Smooth muscle cell (in vitro differentiated cells): ENCODE data around the gene TTN. TPM values are rescaled to one million over a fixed set of nuclear protein-coding genes. Genes with fewer than 3 reads are reported as not detected.

Source experiments
- DNase-seq: peaks from one replicate; lab custom pipeline; 2025; ENCODE audit not compliant: unreplicated experiment; lab: John Stamatoyannopoulos, UW
- H2AFZ ChIP-seq: fragments of 200-600 bp; sonication (generic); 2 replicates; pipeline ENCODE4 v1.6.0; 2016; ENCODE audit warnings: antibody characterized with exemption, low read depth, mild to moderate bottlenecking
- H3F3A ChIP-seq: fragments of 200-600 bp; sonication (generic); 2 replicates; pipeline ENCODE4 v1.6.0; 2017; ENCODE audit warnings: antibody characterized with exemption, low read depth
- H3K27ac ChIP-seq: fragments of 200-600 bp; sonication (generic); 2 replicates; pipeline ENCODE4 v1.5.1; 2016; ENCODE audit warnings: low read depth, mild to moderate bottlenecking
- H3K27me3 ChIP-seq: fragments of 200-600 bp; sonication (generic); 2 replicates; pipeline ENCODE4 v1.6.1; 2016; ENCODE audit warnings: low read depth, mild to moderate bottlenecking
- H3K36me3 ChIP-seq: fragments of 200-600 bp; sonication (generic); 2 replicates; pipeline ENCODE4 v1.5.1; 2016; ENCODE audit warnings: low read depth
- H3K4me1 ChIP-seq: fragments of 200-600 bp; sonication (generic); 2 replicates; pipeline ENCODE4 v1.5.1; 2016; ENCODE audit warnings: low read depth
- H3K4me2 ChIP-seq: fragments of 200-600 bp; sonication (generic); 2 replicates; pipeline ENCODE4 v1.6.0; 2016; ENCODE audit warnings: mild to moderate bottlenecking
- H3K4me3 ChIP-seq: fragments of 200-600 bp; sonication (generic); 2 replicates; pipeline ENCODE4 v1.5.1; 2016; ENCODE audit warnings: mild to moderate bottlenecking
- H3K79me2 ChIP-seq: fragments of 200-600 bp; sonication (generic); 2 replicates; pipeline ENCODE4 v1.6.0; 2016; ENCODE audit warnings: low read depth, mild to moderate bottlenecking
- H3K9ac ChIP-seq: fragments of 200-600 bp; sonication (generic); 2 replicates; pipeline ENCODE4 v1.6.0; 2016; ENCODE audit warnings: low read depth
- H3K9me3 ChIP-seq: fragments of 200-600 bp; sonication (generic); replicated peaks from 2 replicates; pipeline ENCODE4 v1.5.1; 2016; ENCODE audit warnings: low read depth
- H4K20me1 ChIP-seq: fragments of 200-600 bp; sonication (generic); 2 replicates; pipeline ENCODE4 v1.6.0; 2016; ENCODE audit warnings: low read depth
- WGBS: methylation state at CpG from one replicate; pipeline ENCODE4 v1.1.7; 2016; ENCODE audit warnings: low lambda C conversion rate; 5-methylcytosine and 5-hydroxymethylcytosine counted together
- polyA plus RNA-seq: library from polyadenylated mRNA; unstranded; fragments of >200 nt; fragmentation: Nextera tagmentation; extraction: Ambion mirVana; gene quantifications from 2 replicates; pipeline ENCODE4 v1.2.1, GENCODE V29; 2016
- total RNA-seq: library from RNA; depleted of rRNA; stranded (reverse); fragments of >200 nt; gene quantifications from 2 replicates; pipeline ENCODE4 v1.2.3, GENCODE V29; 2014
- TF ChIP-seq, protein P1 (sequence below): fragments of 200-600 bp; sonication (generic); IDR thresholded peaks from 2 replicates; pipeline ENCODE4 v1.5.1; 2017; ENCODE audit warnings: borderline replicate concordance, mild to moderate bottlenecking, antibody characterized with exemption; ENCODE audit not compliant: insufficient read depth, poor library complexity, severe bottlenecking

TTN gene
- total and polyA plus RNA-seq, 2 experiments from 2014 or later = 0.25 TPM; not detected in 1

GRCh38 chr2:178491612-178492011 lies 315.6 kb downstream of the TTN start:
- no peak overlapping the region for H3K4me2 ChIP-seq
- no peaks in the 10 kb centered on the region for H3F3A ChIP-seq
- peaks cover 20% of the 10 kb centered on the region for H3K36me3 ChIP-seq
- H3K9ac ChIP-seq = no peak overlapping the region
- H3K4me3 ChIP-seq = no peak overlapping the region
- H3K4me1 ChIP-seq = no peaks in the 10 kb centered on the region
- TF ChIP-seq, protein P1, sequence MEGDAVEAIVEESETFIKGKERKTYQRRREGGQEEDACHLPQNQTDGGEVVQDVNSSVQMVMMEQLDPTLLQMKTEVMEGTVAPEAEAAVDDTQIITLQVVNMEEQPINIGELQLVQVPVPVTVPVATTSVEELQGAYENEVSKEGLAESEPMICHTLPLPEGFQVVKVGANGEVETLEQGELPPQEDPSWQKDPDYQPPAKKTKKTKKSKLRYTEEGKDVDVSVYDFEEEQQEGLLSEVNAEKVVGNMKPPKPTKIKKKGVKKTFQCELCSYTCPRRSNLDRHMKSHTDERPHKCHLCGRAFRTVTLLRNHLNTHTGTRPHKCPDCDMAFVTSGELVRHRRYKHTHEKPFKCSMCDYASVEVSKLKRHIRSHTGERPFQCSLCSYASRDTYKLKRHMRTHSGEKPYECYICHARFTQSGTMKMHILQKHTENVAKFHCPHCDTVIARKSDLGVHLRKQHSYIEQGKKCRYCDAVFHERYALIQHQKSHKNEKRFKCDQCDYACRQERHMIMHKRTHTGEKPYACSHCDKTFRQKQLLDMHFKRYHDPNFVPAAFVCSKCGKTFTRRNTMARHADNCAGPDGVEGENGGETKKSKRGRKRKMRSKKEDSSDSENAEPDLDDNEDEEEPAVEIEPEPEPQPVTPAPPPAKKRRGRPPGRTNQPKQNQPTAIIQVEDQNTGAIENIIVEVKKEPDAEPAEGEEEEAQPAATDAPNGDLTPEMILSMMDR = no peak
- H4K20me1 ChIP-seq = peaks cover 30% of the 10 kb centered on the region
- no peaks in the 10 kb centered on the region for H3K9me3 ChIP-seq
- no peak overlapping the region for H2AFZ ChIP-seq
- H3K79me2 ChIP-seq = peaks cover 32% of the 10 kb centered on the region
- no peaks in the 10 kb centered on the region for H3K27me3 ChIP-seq
- no peak overlapping the region for H3K27ac ChIP-seq
- 92% methylated on average over 6 of the region's 6 CpGs for WGBS
- DNase-seq = no peak

DNA sequence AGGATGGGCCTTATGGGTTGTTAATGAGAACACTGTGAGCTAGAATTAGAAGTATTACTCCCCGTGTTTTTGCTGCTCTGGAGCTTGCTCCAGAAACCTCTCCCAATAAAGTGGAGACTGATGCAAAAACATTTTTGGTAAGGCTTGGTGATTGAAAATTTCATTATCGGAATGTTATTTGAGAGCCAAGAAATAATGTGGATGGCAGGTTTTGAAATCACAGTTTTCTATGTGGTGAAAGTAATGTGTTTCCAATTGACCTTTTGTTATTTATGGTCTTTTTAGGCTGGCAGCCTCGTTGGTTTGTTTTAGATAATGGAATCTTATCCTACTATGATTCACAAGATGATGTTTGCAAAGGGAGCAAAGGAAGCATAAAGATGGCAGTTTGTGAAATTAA lies 321.9 kb downstream of the TTN start:
- 79% methylated on average over 3 of the region's 3 CpGs for WGBS
- Histone ChIP-seq H3K4me1 (peaks cover 15% of the 10 kb centered on the region), H3K79me2 (peaks cover 78% of the 10 kb centered on the region), H4K20me1 (peaks cover 81% of the 10 kb centered on the region), H3K36me3 (no peaks in the 10 kb centered on the region), H2AFZ (no peak overlapping the region), H3K9me3 (no peaks in the 10 kb centered on the region), H3K9ac (no peak overlapping the region), H3K27ac (no peak overlapping the region), H3K4me2 (no peak overlapping the region), H3F3A (no peaks in the 10 kb centered on the region), H3K4me3 (no peak overlapping the region), H3K27me3 (no peaks in the 10 kb centered on the region)
- TF ChIP-seq, protein P1 = no peak
- DNase-seq = no peak

GRCh38 chr2:178484245-178485041 lies 322.8 kb downstream of the TTN start:
- H3F3A ChIP-seq = peaks cover 4% of the 10 kb centered on the region
- H4K20me1 ChIP-seq = peaks cover 72% of the 10 kb centered on the region
- no peak for DNase-seq
- H3K4me3 ChIP-seq = no peak overlapping the region
- TF ChIP-seq, protein P1 = no peak
- no peak overlapping the region for H2AFZ ChIP-seq
- 66% methylated on average over 6 of the region's 6 CpGs for WGBS
- no peaks in the 10 kb centered on the region for H3K36me3 ChIP-seq
- peak overlapping the region; percentile 23 for H3K4me2 ChIP-seq
- no peaks in the 10 kb centered on the region for H3K9me3 ChIP-seq
- peaks cover 71% of the 10 kb centered on the region for H3K79me2 ChIP-seq
- no peaks in the 10 kb centered on the region for H3K27me3 ChIP-seq
- no peak overlapping the region for H3K27ac ChIP-seq
- H3K9ac ChIP-seq = no peak overlapping the region
- peaks cover 20% of the 10 kb centered on the region for H3K4me1 ChIP-seq

GRCh38 chr2:178482437-178482836 lies 324.8 kb downstream of the TTN start:
- no peak overlapping the region for H3K4me3 ChIP-seq
- H3K79me2 ChIP-seq = peaks cover 64% of the 10 kb centered on the region
- no peak overlapping the region for H2AFZ ChIP-seq
- H3K27ac ChIP-seq = no peak overlapping the region
- no peaks in the 10 kb centered on the region for H3K27me3 ChIP-seq
- no peaks in the 10 kb centered on the region for H3K36me3 ChIP-seq
- peaks cover 25% of the 10 kb centered on the region for H3K4me1 ChIP-seq
- WGBS = 79% methylated on average over 4 of the region's 4 CpGs
- TF ChIP-seq, protein P1 = no peak
- H3K4me2 ChIP-seq = peak overlapping the region; percentile 92
- peaks cover 54% of the 10 kb centered on the region for H4K20me1 ChIP-seq
- H3F3A ChIP-seq = peaks cover 5% of the 10 kb centered on the region
- no peaks in the 10 kb centered on the region for H3K9me3 ChIP-seq
- no peak overlapping the region for H3K9ac ChIP-seq
- no peak for DNase-seq
